Measurements from ENCODE around the gene TEK.
"Not testable (repeated sequence)": the region's sequence is repeated elsewhere in the genome, so short reads cannot be mapped to it uniquely, and the experiment has no call there.

Gene TEK

DNA sequence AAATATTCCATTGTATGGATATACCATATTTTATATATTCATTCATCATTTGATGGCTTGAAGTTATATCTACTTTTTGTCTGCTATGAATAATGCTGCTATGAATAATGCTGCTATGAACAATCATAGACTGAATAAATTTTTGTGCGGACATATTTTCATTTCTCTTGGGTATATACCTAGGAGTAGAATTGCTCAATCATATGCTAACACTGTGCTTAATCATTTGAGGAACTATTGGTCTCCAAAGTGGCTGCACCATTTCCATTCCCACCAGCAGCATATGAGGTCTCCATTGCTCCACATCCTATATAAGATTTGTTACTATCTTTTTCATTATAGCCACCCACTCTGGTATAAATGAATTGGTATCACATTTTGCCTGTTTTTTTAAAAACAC lies 18.3 kb upstream of the TEK start:
- H3K27ac ChIP-seq (ENCODE audit: low read depth, low read length): no peak overlapping the region
- H3K36me3 ChIP-seq (ENCODE audit: control insufficient read depth, insufficient read depth, low read length): no peaks in the 10 kb centered on the region
- H3K4me3 ChIP-seq (ENCODE audit: low read depth, low read length): no peak overlapping the region
- H3K4me1 ChIP-seq (ENCODE audit: control insufficient read depth, insufficient read depth, low read length): no peaks in the 10 kb centered on the region
- no peak overlapping the region for H3K9ac ChIP-seq (ENCODE audit: low read depth, low read length)
- no peaks in the 10 kb centered on the region for H3K27me3 ChIP-seq (ENCODE audit: control insufficient read depth, insufficient read depth, low read length)
- no peaks in the 10 kb centered on the region for H3K9me3 ChIP-seq (ENCODE audit: control insufficient read depth, insufficient read depth, low read length)

DNA sequence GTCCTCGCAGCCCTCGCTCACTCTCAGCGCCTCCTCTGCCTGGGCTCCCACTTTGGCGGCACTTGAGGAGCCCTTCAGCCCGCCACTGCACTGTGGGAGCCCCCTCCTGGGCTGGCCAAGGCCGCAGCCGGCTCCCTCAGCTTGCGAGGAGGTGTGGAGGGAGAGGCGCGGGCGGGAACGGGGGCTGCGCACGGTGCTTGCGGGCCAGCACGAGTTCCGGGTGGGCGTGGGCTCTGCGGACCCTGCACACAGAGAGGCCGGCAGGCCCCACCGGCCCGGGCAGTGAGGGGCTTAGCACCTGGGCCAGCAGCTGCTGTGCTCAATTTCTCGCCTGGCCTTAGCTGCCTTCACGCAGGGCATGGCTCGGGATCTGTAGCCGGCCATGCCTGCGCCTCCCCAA lies 16.5 kb upstream of the TEK start:
- H3K36me3 ChIP-seq (ENCODE audit: control insufficient read depth, insufficient read depth, low read length); H3K4me3 ChIP-seq (ENCODE audit: low read depth, low read length); H3K9me3 ChIP-seq (ENCODE audit: control insufficient read depth, insufficient read depth, low read length); H3K4me1 ChIP-seq (ENCODE audit: control insufficient read depth, insufficient read depth, low read length); H3K27me3 ChIP-seq (ENCODE audit: control insufficient read depth, insufficient read depth, low read length); H3K9ac ChIP-seq (ENCODE audit: low read depth, low read length); H3K27ac ChIP-seq (ENCODE audit: low read depth, low read length): not testable (repeated sequence)

DNA sequence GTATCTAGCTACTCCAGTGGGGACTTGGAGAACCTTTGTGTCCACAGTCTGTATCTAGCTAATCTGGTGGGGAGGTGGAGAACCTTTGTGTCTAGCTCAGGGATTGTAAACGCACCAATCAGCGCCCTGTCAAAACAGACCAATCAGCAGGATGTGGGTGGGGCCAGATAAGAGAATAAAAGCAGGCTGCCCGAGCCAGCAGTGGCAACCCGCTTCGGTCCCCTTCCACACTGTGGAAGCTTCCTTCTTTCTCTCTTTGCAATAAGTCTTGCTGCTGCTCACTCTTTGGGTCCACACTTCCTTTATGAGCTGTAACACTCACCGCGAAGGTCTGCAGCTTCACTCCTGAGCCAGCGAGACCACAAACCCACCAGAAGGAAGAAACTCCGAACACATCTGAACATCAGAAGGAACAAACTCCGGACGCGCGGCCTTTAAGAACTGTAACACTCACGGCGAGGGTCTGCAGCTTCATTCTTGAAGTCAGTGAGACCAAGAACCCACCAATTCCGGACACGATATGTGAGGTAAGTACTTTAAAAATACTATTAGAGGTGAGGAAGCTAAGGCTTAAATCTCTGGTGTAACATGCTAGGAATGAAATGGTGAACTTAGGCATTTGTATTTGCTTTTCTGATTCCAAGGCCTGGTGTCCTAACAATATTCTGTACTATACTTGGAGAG lies 15.5 kb upstream of the TEK start:
- H3K4me1 ChIP-seq (ENCODE audit: control insufficient read depth, insufficient read depth, low read length); H3K27me3 ChIP-seq (ENCODE audit: control insufficient read depth, insufficient read depth, low read length); H3K9ac ChIP-seq (ENCODE audit: low read depth, low read length); H3K4me3 ChIP-seq (ENCODE audit: low read depth, low read length); H3K36me3 ChIP-seq (ENCODE audit: control insufficient read depth, insufficient read depth, low read length); H3K27ac ChIP-seq (ENCODE audit: low read depth, low read length); H3K9me3 ChIP-seq (ENCODE audit: control insufficient read depth, insufficient read depth, low read length): not testable (repeated sequence)

DNA sequence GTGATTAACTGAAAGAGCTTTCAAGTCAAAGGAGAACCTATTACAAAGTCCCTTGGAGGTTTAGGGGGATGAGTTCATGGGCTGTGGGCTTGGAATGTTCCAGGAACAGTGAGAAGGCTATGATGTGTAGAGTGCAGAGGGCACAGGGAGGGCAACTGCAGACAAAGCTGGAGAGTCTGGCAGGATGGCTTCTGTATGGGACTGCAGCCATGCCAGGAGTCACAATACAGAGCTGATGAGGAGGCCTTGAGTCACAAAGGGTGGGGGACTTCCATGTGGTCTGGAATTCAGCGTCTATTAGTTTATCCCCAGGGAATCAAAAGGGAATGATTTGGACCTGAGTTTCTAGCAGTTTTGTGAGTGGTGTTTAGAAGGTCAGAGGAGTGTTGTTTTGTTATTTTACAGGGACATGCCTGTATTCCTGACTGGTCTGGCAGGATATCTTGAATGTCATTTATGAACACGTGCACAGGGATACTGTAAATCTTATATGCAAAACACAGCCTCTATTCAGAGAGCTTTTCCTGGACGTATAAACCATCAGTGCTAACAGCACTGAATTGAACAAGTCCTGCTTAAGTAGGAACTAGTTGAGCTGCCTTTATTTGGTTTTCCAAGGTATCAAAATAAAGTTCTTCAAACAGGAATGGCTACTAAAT lies 14.3 kb upstream of the TEK start:
- Histone ChIP-seq H3K9ac (ENCODE audit: low read depth, low read length) (no peak overlapping the region), H3K27ac (ENCODE audit: low read depth, low read length) (no peak overlapping the region), H3K27me3 (ENCODE audit: control insufficient read depth, insufficient read depth, low read length) (no peaks in the 10 kb centered on the region), H3K9me3 (ENCODE audit: control insufficient read depth, insufficient read depth, low read length) (no peaks in the 10 kb centered on the region), H3K4me1 (ENCODE audit: control insufficient read depth, insufficient read depth, low read length) (no peaks in the 10 kb centered on the region), H3K4me3 (ENCODE audit: low read depth, low read length) (no peak overlapping the region), H3K36me3 (ENCODE audit: control insufficient read depth, insufficient read depth, low read length) (no peaks in the 10 kb centered on the region)

DNA sequence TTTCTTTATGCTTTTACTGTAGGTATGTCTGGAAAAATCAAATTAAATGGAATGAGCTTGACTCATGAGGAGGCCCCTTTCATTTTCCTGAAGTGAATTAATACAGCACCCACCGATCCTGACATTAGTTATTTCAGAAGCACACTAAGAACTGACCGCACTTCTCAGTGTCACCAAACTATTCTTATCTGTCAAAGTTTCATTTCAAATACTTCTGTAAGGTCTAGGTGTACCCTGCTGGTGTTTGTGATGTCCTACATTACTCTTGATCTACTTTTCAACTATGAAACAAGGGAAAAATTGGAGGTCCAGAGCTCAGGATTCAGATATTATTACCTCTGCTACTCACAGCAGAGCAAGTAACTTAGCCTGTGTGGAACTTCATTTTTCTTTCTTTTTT lies 1.8 kb upstream of the TEK start:
- Histone ChIP-seq H3K4me1 (ENCODE audit: control insufficient read depth, insufficient read depth, low read length) (peaks cover 16% of the 10 kb centered on the region), H3K9me3 (ENCODE audit: control insufficient read depth, insufficient read depth, low read length) (no peaks in the 10 kb centered on the region), H3K36me3 (ENCODE audit: control insufficient read depth, insufficient read depth, low read length) (no peaks in the 10 kb centered on the region), H3K27me3 (ENCODE audit: control insufficient read depth, insufficient read depth, low read length) (no peaks in the 10 kb centered on the region), H3K4me3 (ENCODE audit: low read depth, low read length) (no peak overlapping the region), H3K9ac (ENCODE audit: low read depth, low read length) (no peak overlapping the region), H3K27ac (ENCODE audit: low read depth, low read length) (no peak overlapping the region)

DNA sequence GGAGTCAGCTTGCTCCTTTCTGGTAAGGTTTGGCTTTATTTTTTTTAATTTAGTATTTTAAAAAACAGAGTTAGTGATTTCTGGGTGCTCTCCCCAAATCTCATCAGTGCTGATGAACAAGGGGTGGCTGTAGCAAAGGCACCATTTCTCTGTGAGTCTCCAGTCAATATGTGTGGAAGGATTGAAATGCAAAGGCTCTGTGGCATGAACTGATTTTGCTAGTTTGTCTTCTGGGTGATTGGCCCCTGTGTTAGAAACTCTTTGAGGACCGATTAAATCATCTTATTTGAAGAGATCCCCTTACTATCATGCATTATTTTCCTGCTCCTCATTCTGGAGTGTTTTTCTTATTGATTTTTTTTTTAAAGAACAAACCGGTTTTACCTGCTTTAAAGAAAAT lies 596 bp downstream of the TEK start:
- H3K36me3 ChIP-seq (ENCODE audit: control insufficient read depth, insufficient read depth, low read length): no peaks in the 10 kb centered on the region
- H3K27me3 ChIP-seq (ENCODE audit: control insufficient read depth, insufficient read depth, low read length): no peaks in the 10 kb centered on the region
- peaks cover 16% of the 10 kb centered on the region for H3K4me1 ChIP-seq (ENCODE audit: control insufficient read depth, insufficient read depth, low read length)
- peak overlapping the region; percentile 79 for H3K27ac ChIP-seq (ENCODE audit: low read depth, low read length)
- peak overlapping the region; percentile 62; the same call in 1 of the 2 replicates for H3K9ac ChIP-seq (ENCODE audit: low read depth, low read length)
- no peaks in the 10 kb centered on the region for H3K9me3 ChIP-seq (ENCODE audit: control insufficient read depth, insufficient read depth, low read length)
- peak overlapping the region; percentile 60 for H3K4me3 ChIP-seq (ENCODE audit: low read depth, low read length)

DNA sequence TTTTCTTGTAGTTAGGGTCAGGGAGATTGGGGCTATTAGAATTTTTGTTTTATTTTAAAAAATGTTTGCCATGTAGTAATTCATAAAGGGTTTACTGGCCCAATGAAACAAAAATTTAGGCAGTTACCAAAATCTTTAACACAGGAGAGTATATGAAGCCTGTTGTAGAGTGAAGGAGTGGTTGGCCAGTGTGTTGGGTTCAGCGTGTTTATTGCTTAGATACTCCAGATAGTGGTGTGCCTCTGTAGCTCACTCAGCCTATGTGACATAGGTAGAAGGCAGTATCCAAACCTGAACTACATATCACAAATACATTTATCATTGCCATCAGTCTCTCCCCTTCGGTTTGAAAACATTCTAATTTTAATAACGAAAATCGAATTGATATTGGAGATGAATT lies 1.2 kb downstream of the TEK start:
- H3K27me3 ChIP-seq (ENCODE audit: control insufficient read depth, insufficient read depth, low read length): no peaks in the 10 kb centered on the region
- no peak overlapping the region; the same call in 1 of the 2 replicates for H3K9ac ChIP-seq (ENCODE audit: low read depth, low read length)
- H3K4me1 ChIP-seq (ENCODE audit: control insufficient read depth, insufficient read depth, low read length): peaks cover 16% of the 10 kb centered on the region
- H3K9me3 ChIP-seq (ENCODE audit: control insufficient read depth, insufficient read depth, low read length): no peaks in the 10 kb centered on the region
- no peak overlapping the region for H3K27ac ChIP-seq (ENCODE audit: low read depth, low read length)
- peak overlapping the region; percentile 60 for H3K4me3 ChIP-seq (ENCODE audit: low read depth, low read length)
- no peaks in the 10 kb centered on the region for H3K36me3 ChIP-seq (ENCODE audit: control insufficient read depth, insufficient read depth, low read length)

DNA sequence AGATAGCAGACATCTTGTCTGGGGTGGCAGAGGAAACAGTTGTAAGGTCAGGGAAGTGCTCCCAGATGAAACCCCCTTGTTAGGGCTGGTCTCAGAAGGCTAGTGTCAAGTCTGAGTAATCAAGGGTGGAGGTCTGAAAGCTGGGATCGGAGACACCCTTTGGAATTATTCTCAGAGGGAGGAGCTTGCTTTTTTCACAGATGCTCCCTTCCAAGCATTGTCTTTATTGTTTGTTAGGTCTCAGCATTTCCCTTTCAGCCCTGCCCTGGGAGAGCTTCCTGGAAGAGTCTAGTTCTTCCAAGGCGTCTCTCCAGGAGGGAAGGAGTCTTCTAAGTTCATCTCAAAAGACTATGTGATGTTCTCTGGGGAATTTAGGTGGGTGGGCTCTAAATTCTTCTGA lies 3.2 kb downstream of the TEK start:
- H3K9me3 ChIP-seq (ENCODE audit: control insufficient read depth, insufficient read depth, low read length): no peaks in the 10 kb centered on the region
- H3K27me3 ChIP-seq (ENCODE audit: control insufficient read depth, insufficient read depth, low read length): no peaks in the 10 kb centered on the region
- no peak overlapping the region for H3K4me3 ChIP-seq (ENCODE audit: low read depth, low read length)
- H3K27ac ChIP-seq (ENCODE audit: low read depth, low read length): no peak overlapping the region
- peaks cover 16% of the 10 kb centered on the region for H3K4me1 ChIP-seq (ENCODE audit: control insufficient read depth, insufficient read depth, low read length)
- no peaks in the 10 kb centered on the region for H3K36me3 ChIP-seq (ENCODE audit: control insufficient read depth, insufficient read depth, low read length)
- no peak overlapping the region for H3K9ac ChIP-seq (ENCODE audit: low read depth, low read length)

DNA sequence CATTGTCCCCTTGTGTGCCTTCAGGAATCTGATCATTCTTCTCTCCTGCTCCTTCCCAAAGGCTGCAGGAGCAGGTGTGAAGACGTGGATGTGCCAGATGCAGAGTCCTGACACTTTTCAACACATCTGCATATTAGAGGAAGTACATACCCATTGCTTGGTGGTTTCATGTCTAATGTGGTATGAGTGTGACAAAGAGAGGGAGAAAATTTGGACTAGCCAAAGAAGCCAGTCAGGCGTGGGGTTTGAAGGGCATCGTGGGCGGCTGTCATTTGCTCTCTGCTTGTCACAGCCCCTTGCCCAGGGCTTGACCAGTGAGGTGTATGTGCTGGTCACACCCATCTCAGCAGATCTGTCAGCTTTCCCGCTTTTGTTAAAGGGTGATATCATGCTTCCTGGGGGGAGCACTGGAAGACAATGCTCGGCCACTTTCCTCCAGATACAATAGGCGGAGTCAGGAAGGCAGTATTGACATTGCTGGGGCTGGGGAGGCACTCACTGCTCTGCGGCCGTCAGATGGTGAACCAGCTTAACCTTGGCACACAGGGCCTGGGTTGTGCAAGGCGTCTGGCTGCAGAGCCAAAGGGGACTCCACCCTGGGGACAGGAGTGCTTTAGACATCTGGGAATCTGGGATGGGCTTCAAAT lies 8.6 kb downstream of the TEK start:
- H3K4me3 ChIP-seq (ENCODE audit: low read depth, low read length): no peak overlapping the region
- no peaks in the 10 kb centered on the region for H3K9me3 ChIP-seq (ENCODE audit: control insufficient read depth, insufficient read depth, low read length)
- no peaks in the 10 kb centered on the region for H3K36me3 ChIP-seq (ENCODE audit: control insufficient read depth, insufficient read depth, low read length)
- peaks cover 3% of the 10 kb centered on the region; the same call in 1 of the 2 replicates for H3K4me1 ChIP-seq (ENCODE audit: control insufficient read depth, insufficient read depth, low read length)
- no peak overlapping the region for H3K27ac ChIP-seq (ENCODE audit: low read depth, low read length)
- no peaks in the 10 kb centered on the region for H3K27me3 ChIP-seq (ENCODE audit: control insufficient read depth, insufficient read depth, low read length)
- no peak overlapping the region for H3K9ac ChIP-seq (ENCODE audit: low read depth, low read length)

DNA sequence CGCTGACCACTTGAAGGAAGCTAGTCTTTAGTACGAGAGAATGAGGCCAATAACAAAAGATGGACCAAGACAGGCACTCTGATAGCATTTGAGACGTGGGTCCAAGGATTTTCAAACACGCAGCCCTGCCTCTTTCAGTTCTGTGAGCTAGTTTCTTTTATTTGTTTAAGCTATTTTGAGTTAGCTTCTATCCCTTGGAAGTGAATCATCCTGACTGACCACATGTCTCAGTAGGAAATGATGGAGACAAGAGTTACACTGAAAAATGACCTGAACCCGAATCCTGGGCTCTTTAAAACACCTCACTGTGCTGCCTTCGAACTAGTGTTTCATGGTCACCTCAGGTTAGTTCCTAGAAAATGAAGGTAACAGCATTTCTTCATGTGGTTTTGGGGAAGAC lies 9.9 kb downstream of the TEK start:
- H3K9ac ChIP-seq (ENCODE audit: low read depth, low read length): no peak overlapping the region
- H3K27ac ChIP-seq (ENCODE audit: low read depth, low read length): no peak overlapping the region
- peaks cover 3% of the 10 kb centered on the region; the same call in 1 of the 2 replicates for H3K4me1 ChIP-seq (ENCODE audit: control insufficient read depth, insufficient read depth, low read length)
- H3K9me3 ChIP-seq (ENCODE audit: control insufficient read depth, insufficient read depth, low read length): no peaks in the 10 kb centered on the region
- no peak overlapping the region for H3K4me3 ChIP-seq (ENCODE audit: low read depth, low read length)
- no peaks in the 10 kb centered on the region for H3K36me3 ChIP-seq (ENCODE audit: control insufficient read depth, insufficient read depth, low read length)
- no peaks in the 10 kb centered on the region for H3K27me3 ChIP-seq (ENCODE audit: control insufficient read depth, insufficient read depth, low read length)

DNA sequence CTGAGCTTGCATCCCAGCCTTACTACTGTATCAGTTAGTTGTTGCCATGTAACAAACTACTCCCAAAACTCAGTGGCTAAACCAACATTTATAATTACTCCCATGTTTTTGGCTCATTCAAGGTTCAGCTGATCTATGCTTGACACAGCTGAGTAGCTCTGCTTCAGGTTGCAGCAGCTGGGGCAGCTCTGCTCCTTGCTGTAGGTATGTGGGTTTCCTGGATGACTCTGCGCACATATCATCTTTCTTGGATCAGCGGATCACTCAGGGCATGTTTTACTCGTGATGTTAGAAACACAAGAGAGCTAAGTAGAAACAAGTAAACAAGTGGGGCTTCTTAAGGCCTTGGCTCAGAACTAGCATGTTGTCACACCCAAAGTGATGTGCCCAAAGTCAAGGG lies 15.1 kb downstream of the TEK start:
- Histone ChIP-seq H3K9me3 (ENCODE audit: control insufficient read depth, insufficient read depth, low read length) (no peaks in the 10 kb centered on the region), H3K27ac (ENCODE audit: low read depth, low read length) (no peak overlapping the region), H3K4me1 (ENCODE audit: control insufficient read depth, insufficient read depth, low read length) (no peaks in the 10 kb centered on the region), H3K9ac (ENCODE audit: low read depth, low read length) (no peak overlapping the region), H3K27me3 (ENCODE audit: control insufficient read depth, insufficient read depth, low read length) (no peaks in the 10 kb centered on the region), H3K36me3 (ENCODE audit: control insufficient read depth, insufficient read depth, low read length) (no peaks in the 10 kb centered on the region), H3K4me3 (ENCODE audit: low read depth, low read length) (no peak overlapping the region)
